Thoracic aorta (tissue), 2 donors: ENCODE results near the gene FGD4. TPM values are rescaled to one million over a fixed set of nuclear protein-coding genes. Genes with fewer than 3 reads are reported as not detected.

ENCODE experiments used
- ATAC-seq: fragments of 150-250 bp; one replicate; pipeline ENCODE4 v1.8.0; 2017; ENCODE audit warnings: low read depth; ENCODE audit not compliant: insufficient number of reproducible peaks, low FRiP score
- DNase-seq: peaks from one replicate; pipeline ENCODE4 v3.0.0-alpha.2; 2020; ENCODE audit warnings: low spot score
- H3K27ac ChIP-seq, 2 donors: fragments of 200-600 bp; sonication (generic); 1 replicate in 1 of 2; 2 replicates in 1 of 2; pipeline ENCODE4 v1.5.1; 2016; ENCODE audit warnings: mild to moderate bottlenecking in 2 of 2, moderate library complexity in 2 of 2
- H3K27me3 ChIP-seq: fragments of 200-600 bp; sonication (generic); replicated peaks from 2 replicates; pipeline ENCODE4 v1.6.0; 2016; ENCODE audit warnings: mild to moderate bottlenecking; ENCODE audit not compliant: insufficient read depth
- H3K36me3 ChIP-seq: fragments of 200-600 bp; sonication (generic); one replicate; pipeline ENCODE4 v1.5.1; 2016
- H3K4me1 ChIP-seq, 2 donors: fragments of 200-600 bp; sonication (generic); 1 replicate in 1 of 2; 2 replicates in 1 of 2; pipeline versions ENCODE4 v1.5.1 to v1.6.0; 2016; ENCODE audit warnings: low read depth in 2 of 2, mild to moderate bottlenecking in 1 of 2; ENCODE audit not compliant: control insufficient read depth in 1 of 2
- H3K4me3 ChIP-seq: fragments of 200-600 bp; sonication (generic); 2 replicates; pipeline ENCODE4 v1.5.1; 2016; ENCODE audit warnings: mild to moderate bottlenecking
- H3K9me3 ChIP-seq: fragments of 200-600 bp; sonication (generic); 2 replicates; pipeline ENCODE4 v1.5.1; 2016
- CTCF ChIP-seq: fragments of 200-600 bp; sonication (generic); IDR thresholded peaks from one replicate; pipeline ENCODE4 v1.5.1; 2019; ENCODE audit warnings: antibody characterized with exemption
- total RNA-seq, 2 donors: library from RNA; depleted of rRNA; stranded (reverse); fragments of >200 nt; gene quantifications; one replicate each; pipeline versions ENCODE4 v1.1.0 to v1.2.3, GENCODE V29; 2016

Gene FGD4
- total RNA-seq, 2 donors from 2014 or later = 52.7 to 61.6 TPM

- Histone ChIP-seq H3K9me3 (no peaks in the 10 kb centered on the region), H3K4me1 (no peaks in the 10 kb centered on the region), H3K36me3 (no peaks in the 10 kb centered on the region), H3K4me3 (no peak overlapping the region), H3K27ac (no peak overlapping the region), H3K27me3 (no peaks in the 10 kb centered on the region)
- no peak for ATAC-seq
- TF ChIP-seq CTCF = no peak
- DNase-seq = no peak
These were observed 45.5 kb downstream of the FGD4 start for GRCh38 chr12:32444895-32445294.

- TF ChIP-seq CTCF = no peak
- Histone ChIP-seq H3K4me3 (no peak overlapping the region), H3K9me3 (no peaks in the 10 kb centered on the region), H3K4me1 (no peaks in the 10 kb centered on the region), H3K36me3 (no peaks in the 10 kb centered on the region), H3K27me3 (no peaks in the 10 kb centered on the region), H3K27ac (no peak overlapping the region)
- ATAC-seq (no peak), DNase-seq (no peak)
These were observed 46.0 kb downstream of the FGD4 start for GRCh38 chr12:32445356-32445755.

- TF ChIP-seq CTCF = no peak
- H3K4me3 ChIP-seq = no peak overlapping the region
- no peaks in the 10 kb centered on the region for H3K4me1 ChIP-seq
- H3K27ac ChIP-seq = no peak overlapping the region
- H3K27me3 ChIP-seq = no peaks in the 10 kb centered on the region
- no peaks in the 10 kb centered on the region for H3K9me3 ChIP-seq
- DNase-seq (no peak), ATAC-seq (no peak)
- H3K36me3 ChIP-seq = no peaks in the 10 kb centered on the region
These were observed 47.2 kb downstream of the FGD4 start for GRCh38 chr12:32446316-32447119.

- no peak overlapping the region for H3K27ac ChIP-seq
- ATAC-seq (no peak), DNase-seq (no peak)
- H3K36me3 ChIP-seq = no peaks in the 10 kb centered on the region
- no peaks in the 10 kb centered on the region for H3K4me1 ChIP-seq
- no peak for TF ChIP-seq CTCF
- no peak overlapping the region for H3K4me3 ChIP-seq
- H3K9me3 ChIP-seq = no peaks in the 10 kb centered on the region
- H3K27me3 ChIP-seq = no peaks in the 10 kb centered on the region
These were observed 49.2 kb downstream of the FGD4 start for GRCh38 chr12:32448586-32448985.

- H3K9me3 ChIP-seq = no peaks in the 10 kb centered on the region
These were observed 51.0 kb downstream of the FGD4 start for GRCh38 chr12:32450363-32450762.

More at GRCh38 chr12:32450363-32450762, 51.0 kb downstream of the FGD4 start:
- Histone ChIP-seq H3K36me3 (no peaks in the 10 kb centered on the region), H3K4me3 (no peak overlapping the region), H3K27ac (no peak overlapping the region), H3K4me1 (peaks cover 0 to 8% of the 10 kb centered on the region in 2 donors), H3K27me3 (no peaks in the 10 kb centered on the region)
- no peak for TF ChIP-seq CTCF
- ATAC-seq (no peak), DNase-seq (no peak)
